HepG2 (cell line): ENCODE data around the gene RAB11FIP5. TPM values are rescaled to one million over a fixed set of nuclear protein-coding genes. Genes with fewer than 3 reads are reported as not detected.

Source experiments
- ELK4 ChIP-seq: sonication (generic); formaldehyde crosslinking; IDR thresholded peaks from 2 replicates; pipeline ENCODE4 v1.9.0; 2021; ENCODE audit warnings: missing genetic modification reagents, borderline replicate concordance
- GATAD1 ChIP-seq: IDR thresholded peaks from 2 replicates; pipeline ENCODE4 v1.6.1; 2016; ENCODE audit warnings: missing genetic modification reagents, missing compliant biosample characterization
- HDAC1 ChIP-seq: sonication (generic); formaldehyde crosslinking; IDR thresholded peaks from 2 replicates; pipeline ENCODE4 v1.5.1; 2020; ENCODE audit warnings: mild to moderate bottlenecking, missing genetic modification reagents
- MAF1 ChIP-seq: sonication (generic); formaldehyde crosslinking; IDR thresholded peaks from 2 replicates; pipeline ENCODE4 v1.5.0; 2020; ENCODE audit warnings: missing genetic modification reagents, borderline replicate concordance
- NFE2L1 ChIP-seq: sonication (generic); formaldehyde crosslinking; IDR thresholded peaks from 2 replicates; pipeline ENCODE4 v1.4.0; 2020; ENCODE audit warnings: missing genetic modification reagents, mild to moderate bottlenecking, borderline replicate concordance
- POLR2G ChIP-seq: fragments of 200-400 bp; formaldehyde crosslinking; IDR thresholded peaks from 2 replicates; pipeline ENCODE4 v1.6.1; 2018; ENCODE audit warnings: mild to moderate bottlenecking, low read depth, low read length, moderate library complexity
- RARA ChIP-seq: IDR thresholded peaks from 2 replicates; pipeline ENCODE4 v1.6.1; 2016; ENCODE audit warnings: missing genetic modification reagents, missing compliant biosample characterization
- ZBTB2 ChIP-seq: sonication (generic); formaldehyde crosslinking; IDR thresholded peaks from 2 replicates; pipeline ENCODE4 v1.8.0; 2022; ENCODE audit warnings: low read depth, missing genetic modification reagents
- ZNF180 ChIP-seq: sonication (generic); formaldehyde crosslinking; IDR thresholded peaks from 2 replicates; pipeline ENCODE4 v1.4.0; 2020; ENCODE audit warnings: low read depth, missing genetic modification reagents, borderline replicate concordance
- ZNF232 ChIP-seq: sonication (generic); formaldehyde crosslinking; IDR thresholded peaks from 2 replicates; pipeline ENCODE4 v1.4.0; 2020; ENCODE audit warnings: missing genetic modification reagents, borderline replicate concordance
- ZNF296 ChIP-seq: sonication (generic); formaldehyde crosslinking; conservative IDR thresholded peaks from 2 replicates; pipeline ENCODE4 v1.5.0; 2020; ENCODE audit warnings: mild to moderate bottlenecking, missing genetic modification reagents
- ZNF34 ChIP-seq: sonication (generic); formaldehyde crosslinking; IDR thresholded peaks from 2 replicates; pipeline ENCODE4 v1.4.0; 2020; ENCODE audit warnings: mild to moderate bottlenecking, missing genetic modification reagents, borderline replicate concordance
- ZNF704 ChIP-seq: sonication (generic); formaldehyde crosslinking; IDR thresholded peaks from 2 replicates; pipeline ENCODE4 v1.8.1; 2023; ENCODE audit warnings: mild to moderate bottlenecking, inconsistent platforms, moderate library complexity, missing genetic modification reagents, borderline replicate concordance
- polyA plus RNA-seq, 8 experiments: library from polyadenylated mRNA; depleted of rRNA in 3 of 8; stranded (reverse) in 7 of 8; unstranded in 1 of 8; fragments of >200 nt; fragmentation: Illumina TruSeq in 4 of 8; extraction: Trizol in 4 of 8; gene quantifications; 2 replicates each; pipeline versions ENCODE4 v1.2.1 to v1.2.3, GENCODE V29; 2011 to 2016; ENCODE audit warnings: low read depth in 4 of 8, missing spikeins in 1 of 8, mixed read lengths in 1 of 8; ENCODE audit not compliant: insufficient read depth in 1 of 8
- total RNA-seq, 5 experiments: library from RNA; depleted of rRNA; stranded (reverse); fragments of >200 nt; fragmentation: Illumina TruSeq; extraction: Trizol; gene quantifications; 2 replicates each; pipeline ENCODE4 v1.2.3, GENCODE V29; 2016; ENCODE audit warnings: low read depth in 1 of 5
- TF ChIP-seq, protein P1 (sequence below): sonication (generic); formaldehyde crosslinking; IDR thresholded peaks from 2 replicates; pipeline ENCODE4 v1.5.0; 2020; ENCODE audit warnings: missing genetic modification reagents
- TF ChIP-seq, protein P2 (sequence below): sonication (generic); formaldehyde crosslinking; IDR thresholded peaks from 2 replicates; pipeline ENCODE4 v1.8.1; 2022; ENCODE audit warnings: mild to moderate bottlenecking, missing genetic modification reagents
- TF ChIP-seq, protein P3 (sequence below): conservative IDR thresholded peaks from 2 replicates; pipeline ENCODE4 v1.6.1; 2018; ENCODE audit warnings: missing genetic modification reagents
- TF ChIP-seq, protein P4 (sequence below): sonication (generic); formaldehyde crosslinking; IDR thresholded peaks from 2 replicates; pipeline ENCODE4 v1.4.0; 2020; ENCODE audit warnings: missing genetic modification reagents
- TF ChIP-seq, protein P5 (sequence below): sonication (generic); formaldehyde crosslinking; conservative IDR thresholded peaks from 2 replicates; pipeline ENCODE4 v1.8.1; 2023; ENCODE audit warnings: missing genetic modification reagents
- TF ChIP-seq, protein P6 (sequence below): sonication (generic); formaldehyde crosslinking; IDR thresholded peaks from 2 replicates; pipeline ENCODE4 v1.5.0; 2020; ENCODE audit warnings: missing genetic modification reagents

RAB11FIP5 gene
- total and polyA plus RNA-seq, 2 of the 13 experiments (the other 11 are each of a cell fraction or from before 2014, with no cell fraction given), result 9.4 to 22.9 TPM

- TF ChIP-seq ZNF704 (CRISPR knock-in tag) (no peak), ELK4 (CRISPR knock-in tag) (no peak), ZNF180 (CRISPR knock-in tag) (no peak), ZNF232 (CRISPR knock-in tag) (no peak; the same call in 1 of the 2 replicates), ZNF34 (CRISPR knock-in tag) (no peak), ZNF296 (CRISPR knock-in tag) (no peak; the same call in 1 of the 2 replicates), HDAC1 (no peak), ZBTB2 (CRISPR knock-in tag) (no peak), POLR2G (no peak), RARA (CRISPR knock-in tag) (no peak), MAF1 (no peak), NFE2L1 (0 out of 2 replicates have a peak, but pooled peaks have one; percentile 89), GATAD1 (CRISPR knock-in tag) (no peak)
- TF ChIP-seq, protein P1, sequence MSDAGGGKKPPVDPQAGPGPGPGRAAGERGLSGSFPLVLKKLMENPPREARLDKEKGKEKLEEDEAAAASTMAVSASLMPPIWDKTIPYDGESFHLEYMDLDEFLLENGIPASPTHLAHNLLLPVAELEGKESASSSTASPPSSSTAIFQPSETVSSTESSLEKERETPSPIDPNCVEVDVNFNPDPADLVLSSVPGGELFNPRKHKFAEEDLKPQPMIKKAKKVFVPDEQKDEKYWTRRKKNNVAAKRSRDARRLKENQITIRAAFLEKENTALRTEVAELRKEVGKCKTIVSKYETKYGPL, result no peak
- TF ChIP-seq, protein P2, sequence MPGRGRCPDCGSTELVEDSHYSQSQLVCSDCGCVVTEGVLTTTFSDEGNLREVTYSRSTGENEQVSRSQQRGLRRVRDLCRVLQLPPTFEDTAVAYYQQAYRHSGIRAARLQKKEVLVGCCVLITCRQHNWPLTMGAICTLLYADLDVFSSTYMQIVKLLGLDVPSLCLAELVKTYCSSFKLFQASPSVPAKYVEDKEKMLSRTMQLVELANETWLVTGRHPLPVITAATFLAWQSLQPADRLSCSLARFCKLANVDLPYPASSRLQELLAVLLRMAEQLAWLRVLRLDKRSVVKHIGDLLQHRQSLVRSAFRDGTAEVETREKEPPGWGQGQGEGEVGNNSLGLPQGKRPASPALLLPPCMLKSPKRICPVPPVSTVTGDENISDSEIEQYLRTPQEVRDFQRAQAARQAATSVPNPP (CRISPR knock-in tag), result no peak
- TF ChIP-seq, protein P3, sequence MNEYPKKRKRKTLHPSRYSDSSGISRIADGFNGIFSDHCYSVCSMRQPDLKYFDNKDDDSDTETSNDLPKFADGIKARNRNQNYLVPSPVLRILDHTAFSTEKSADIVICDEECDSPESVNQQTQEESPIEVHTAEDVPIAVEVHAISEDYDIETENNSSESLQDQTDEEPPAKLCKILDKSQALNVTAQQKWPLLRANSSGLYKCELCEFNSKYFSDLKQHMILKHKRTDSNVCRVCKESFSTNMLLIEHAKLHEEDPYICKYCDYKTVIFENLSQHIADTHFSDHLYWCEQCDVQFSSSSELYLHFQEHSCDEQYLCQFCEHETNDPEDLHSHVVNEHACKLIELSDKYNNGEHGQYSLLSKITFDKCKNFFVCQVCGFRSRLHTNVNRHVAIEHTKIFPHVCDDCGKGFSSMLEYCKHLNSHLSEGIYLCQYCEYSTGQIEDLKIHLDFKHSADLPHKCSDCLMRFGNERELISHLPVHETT (CRISPR knock-in tag), result no peak
- TF ChIP-seq, protein P4, sequence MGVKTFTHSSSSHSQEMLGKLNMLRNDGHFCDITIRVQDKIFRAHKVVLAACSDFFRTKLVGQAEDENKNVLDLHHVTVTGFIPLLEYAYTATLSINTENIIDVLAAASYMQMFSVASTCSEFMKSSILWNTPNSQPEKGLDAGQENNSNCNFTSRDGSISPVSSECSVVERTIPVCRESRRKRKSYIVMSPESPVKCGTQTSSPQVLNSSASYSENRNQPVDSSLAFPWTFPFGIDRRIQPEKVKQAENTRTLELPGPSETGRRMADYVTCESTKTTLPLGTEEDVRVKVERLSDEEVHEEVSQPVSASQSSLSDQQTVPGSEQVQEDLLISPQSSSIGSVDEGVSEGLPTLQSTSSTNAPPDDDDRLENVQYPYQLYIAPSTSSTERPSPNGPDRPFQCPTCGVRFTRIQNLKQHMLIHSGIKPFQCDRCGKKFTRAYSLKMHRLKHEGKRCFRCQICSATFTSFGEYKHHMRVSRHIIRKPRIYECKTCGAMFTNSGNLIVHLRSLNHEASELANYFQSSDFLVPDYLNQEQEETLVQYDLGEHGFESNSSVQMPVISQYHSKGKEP, result no peak
- TF ChIP-seq, protein P5, sequence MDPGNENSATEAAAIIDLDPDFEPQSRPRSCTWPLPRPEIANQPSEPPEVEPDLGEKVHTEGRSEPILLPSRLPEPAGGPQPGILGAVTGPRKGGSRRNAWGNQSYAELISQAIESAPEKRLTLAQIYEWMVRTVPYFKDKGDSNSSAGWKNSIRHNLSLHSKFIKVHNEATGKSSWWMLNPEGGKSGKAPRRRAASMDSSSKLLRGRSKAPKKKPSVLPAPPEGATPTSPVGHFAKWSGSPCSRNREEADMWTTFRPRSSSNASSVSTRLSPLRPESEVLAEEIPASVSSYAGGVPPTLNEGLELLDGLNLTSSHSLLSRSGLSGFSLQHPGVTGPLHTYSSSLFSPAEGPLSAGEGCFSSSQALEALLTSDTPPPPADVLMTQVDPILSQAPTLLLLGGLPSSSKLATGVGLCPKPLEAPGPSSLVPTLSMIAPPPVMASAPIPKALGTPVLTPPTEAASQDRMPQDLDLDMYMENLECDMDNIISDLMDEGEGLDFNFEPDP, result no peak
- TF ChIP-seq, protein P6, sequence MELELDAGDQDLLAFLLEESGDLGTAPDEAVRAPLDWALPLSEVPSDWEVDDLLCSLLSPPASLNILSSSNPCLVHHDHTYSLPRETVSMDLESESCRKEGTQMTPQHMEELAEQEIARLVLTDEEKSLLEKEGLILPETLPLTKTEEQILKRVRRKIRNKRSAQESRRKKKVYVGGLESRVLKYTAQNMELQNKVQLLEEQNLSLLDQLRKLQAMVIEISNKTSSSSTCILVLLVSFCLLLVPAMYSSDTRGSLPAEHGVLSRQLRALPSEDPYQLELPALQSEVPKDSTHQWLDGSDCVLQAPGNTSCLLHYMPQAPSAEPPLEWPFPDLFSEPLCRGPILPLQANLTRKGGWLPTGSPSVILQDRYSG (CRISPR knock-in tag), result no peak
Measured at GRCh38 chr2:73072129-73072395, 40.7 kb downstream of the RAB11FIP5 start (continued).
